ENCODE measurements around the gene GBX1. TPM values are rescaled to one million over a fixed set of nuclear protein-coding genes. Genes with fewer than 3 reads are reported as not detected.

Gene GBX1
- total and polyA plus RNA-seq, 3 experiments from 2014 or later, result not detected

Other genes starting within 250 kb of the GBX1 start
- under 1 TPM; 0.11 to 0.24 TPM for gene KCNH2, start 189.4 kb downstream of the GBX1 start, total RNA-seq
- 0.63 TPM for gene KCNH2, start 189.4 kb downstream of the GBX1 start, polyA plus RNA-seq
- gene NOS3, start 176.7 kb downstream of the GBX1 start, total RNA-seq, result 10 to 100 TPM in 1 of 2 experiments, 1 to 10 TPM in 1; 9.9 to 10.6 TPM
- 5.2 TPM for gene NOS3, start 176.7 kb downstream of the GBX1 start, polyA plus RNA-seq
- gene ATG9B, start 143.2 kb downstream of the GBX1 start, total RNA-seq, result 1 to 10 TPM; 3.8 to 4.2 TPM
- gene ATG9B, start 143.2 kb downstream of the GBX1 start, polyA plus RNA-seq, result 15.4 TPM
- gene ABCB8, start 139.2 kb downstream of the GBX1 start, total RNA-seq, result 10 to 100 TPM; 49.2 to 52.3 TPM
- 18.4 TPM for gene ABCB8, start 139.2 kb downstream of the GBX1 start, polyA plus RNA-seq
- gene ASIC3, start 119.2 kb downstream of the GBX1 start, total RNA-seq, result 1 to 10 TPM; 2.6 to 3.6 TPM
- not detected for gene ASIC3, start 119.2 kb downstream of the GBX1 start, polyA plus RNA-seq
- gene CDK5, start 109.8 kb downstream of the GBX1 start, total RNA-seq, result 10 to 100 TPM; 20.5 to 23.2 TPM
- gene CDK5, start 109.8 kb downstream of the GBX1 start, polyA plus RNA-seq, result 14.3 TPM
- gene SLC4A2, start 108.1 kb downstream of the GBX1 start, total RNA-seq, result 100 to 1,000 TPM; 119 to 121 TPM
- gene SLC4A2, start 108.1 kb downstream of the GBX1 start, polyA plus RNA-seq, result 25.5 TPM
- gene FASTK, start 86.9 kb downstream of the GBX1 start, total RNA-seq, result 10 to 100 TPM; 83.1 to 88.8 TPM
- gene FASTK, start 86.9 kb downstream of the GBX1 start, polyA plus RNA-seq, result 52.0 TPM
- gene TMUB1, start 84.2 kb downstream of the GBX1 start, total RNA-seq, result 10 to 100 TPM; 81.7 to 83.5 TPM
- 69.7 TPM for gene TMUB1, start 84.2 kb downstream of the GBX1 start, polyA plus RNA-seq
- gene AGAP3, start 81.2 kb downstream of the GBX1 start, total RNA-seq, result 10 to 100 TPM; 39.9 to 40.7 TPM
- gene AGAP3, start 81.2 kb downstream of the GBX1 start, polyA plus RNA-seq, result 8.0 TPM
- not detected for gene ASB10, start 19.6 kb upstream of the GBX1 start, total RNA-seq
- not detected for gene ASB10, start 19.6 kb upstream of the GBX1 start, polyA plus RNA-seq
- gene H2BK1, start 42.8 kb upstream of the GBX1 start, total RNA-seq, result under 1 TPM in 1 of 2 experiments, not detected in 1; 0.57 TPM
- not detected for gene H2BK1, start 42.8 kb upstream of the GBX1 start, polyA plus RNA-seq
- gene ABCF2, start 59.5 kb upstream of the GBX1 start, total RNA-seq, result 10 to 100 TPM; 86.5 to 95.1 TPM
- gene ABCF2, start 59.5 kb upstream of the GBX1 start, polyA plus RNA-seq, result 36.7 TPM
- 10 to 100 TPM; 36.6 to 37.0 TPM for gene CHPF2, start 64.8 kb upstream of the GBX1 start, total RNA-seq
- 31.3 TPM for gene CHPF2, start 64.8 kb upstream of the GBX1 start, polyA plus RNA-seq
- 1 to 10 TPM; 1.8 to 2.1 TPM for gene SMARCD3, start 81.0 kb upstream of the GBX1 start, total RNA-seq
- 5.7 TPM for gene SMARCD3, start 81.0 kb upstream of the GBX1 start, polyA plus RNA-seq
- 10 to 100 TPM; 39.1 to 46.1 TPM for gene NUB1, start 174.1 kb upstream of the GBX1 start, total RNA-seq
- gene NUB1, start 174.1 kb upstream of the GBX1 start, polyA plus RNA-seq, result 82.6 TPM
- under 1 TPM; 0.55 to 0.59 TPM for gene WDR86, start 242.3 kb upstream of the GBX1 start, total RNA-seq
- 10.4 TPM for gene WDR86, start 242.3 kb upstream of the GBX1 start, polyA plus RNA-seq